Measurements from ENCODE around the gene EARS2. TPM values are rescaled to one million over a fixed set of nuclear protein-coding genes. Genes with fewer than 3 reads are reported as not detected.

EARS2 gene
- total and polyA plus RNA-seq, 9 of the 15 experiments (the other 6 are each of a cell fraction or from before 2014, with no cell fraction given): 17.6 to 58.6 (median 36.3) TPM

DNA sequence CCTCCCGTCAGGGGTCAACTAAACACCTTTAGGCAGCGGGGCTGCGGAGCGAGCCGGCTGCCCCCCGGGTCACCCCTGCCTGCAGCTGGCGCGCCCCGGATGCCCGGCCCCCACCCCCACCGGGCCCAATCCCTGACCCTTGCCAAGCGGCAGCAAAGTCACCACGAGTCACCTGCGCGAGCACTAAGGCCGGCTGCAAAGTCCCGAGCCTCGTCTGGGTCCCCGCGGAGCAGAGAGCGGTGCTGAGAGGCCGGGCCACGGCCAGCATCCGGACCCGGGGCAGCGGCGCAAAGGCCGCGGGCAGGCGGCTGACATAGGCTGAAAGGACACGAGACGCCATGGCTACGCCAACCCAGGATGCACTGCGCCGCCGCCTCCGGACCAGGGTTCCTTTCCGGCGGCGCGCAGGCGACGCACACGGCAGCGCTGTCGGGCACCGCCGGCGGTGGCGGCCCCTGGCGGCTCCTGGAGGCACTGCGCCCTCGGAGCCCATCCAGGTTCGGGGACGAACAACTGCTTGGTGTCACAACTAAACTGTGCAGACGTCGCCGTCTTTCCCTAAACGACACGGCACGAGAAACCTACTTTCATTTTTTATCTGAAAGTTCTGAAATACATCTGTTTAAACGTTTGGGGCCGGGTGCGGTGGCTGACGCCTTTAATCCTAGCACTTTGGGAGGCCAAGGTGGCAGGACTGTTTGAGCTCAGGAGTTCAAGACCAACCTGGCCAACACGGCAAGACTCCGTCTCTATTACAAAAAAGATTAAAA lies 39.0 kb upstream of the EARS2 start, which contains the start of gene NDUFAB1 (continued):
- TF ChIP-seq, protein P1, sequence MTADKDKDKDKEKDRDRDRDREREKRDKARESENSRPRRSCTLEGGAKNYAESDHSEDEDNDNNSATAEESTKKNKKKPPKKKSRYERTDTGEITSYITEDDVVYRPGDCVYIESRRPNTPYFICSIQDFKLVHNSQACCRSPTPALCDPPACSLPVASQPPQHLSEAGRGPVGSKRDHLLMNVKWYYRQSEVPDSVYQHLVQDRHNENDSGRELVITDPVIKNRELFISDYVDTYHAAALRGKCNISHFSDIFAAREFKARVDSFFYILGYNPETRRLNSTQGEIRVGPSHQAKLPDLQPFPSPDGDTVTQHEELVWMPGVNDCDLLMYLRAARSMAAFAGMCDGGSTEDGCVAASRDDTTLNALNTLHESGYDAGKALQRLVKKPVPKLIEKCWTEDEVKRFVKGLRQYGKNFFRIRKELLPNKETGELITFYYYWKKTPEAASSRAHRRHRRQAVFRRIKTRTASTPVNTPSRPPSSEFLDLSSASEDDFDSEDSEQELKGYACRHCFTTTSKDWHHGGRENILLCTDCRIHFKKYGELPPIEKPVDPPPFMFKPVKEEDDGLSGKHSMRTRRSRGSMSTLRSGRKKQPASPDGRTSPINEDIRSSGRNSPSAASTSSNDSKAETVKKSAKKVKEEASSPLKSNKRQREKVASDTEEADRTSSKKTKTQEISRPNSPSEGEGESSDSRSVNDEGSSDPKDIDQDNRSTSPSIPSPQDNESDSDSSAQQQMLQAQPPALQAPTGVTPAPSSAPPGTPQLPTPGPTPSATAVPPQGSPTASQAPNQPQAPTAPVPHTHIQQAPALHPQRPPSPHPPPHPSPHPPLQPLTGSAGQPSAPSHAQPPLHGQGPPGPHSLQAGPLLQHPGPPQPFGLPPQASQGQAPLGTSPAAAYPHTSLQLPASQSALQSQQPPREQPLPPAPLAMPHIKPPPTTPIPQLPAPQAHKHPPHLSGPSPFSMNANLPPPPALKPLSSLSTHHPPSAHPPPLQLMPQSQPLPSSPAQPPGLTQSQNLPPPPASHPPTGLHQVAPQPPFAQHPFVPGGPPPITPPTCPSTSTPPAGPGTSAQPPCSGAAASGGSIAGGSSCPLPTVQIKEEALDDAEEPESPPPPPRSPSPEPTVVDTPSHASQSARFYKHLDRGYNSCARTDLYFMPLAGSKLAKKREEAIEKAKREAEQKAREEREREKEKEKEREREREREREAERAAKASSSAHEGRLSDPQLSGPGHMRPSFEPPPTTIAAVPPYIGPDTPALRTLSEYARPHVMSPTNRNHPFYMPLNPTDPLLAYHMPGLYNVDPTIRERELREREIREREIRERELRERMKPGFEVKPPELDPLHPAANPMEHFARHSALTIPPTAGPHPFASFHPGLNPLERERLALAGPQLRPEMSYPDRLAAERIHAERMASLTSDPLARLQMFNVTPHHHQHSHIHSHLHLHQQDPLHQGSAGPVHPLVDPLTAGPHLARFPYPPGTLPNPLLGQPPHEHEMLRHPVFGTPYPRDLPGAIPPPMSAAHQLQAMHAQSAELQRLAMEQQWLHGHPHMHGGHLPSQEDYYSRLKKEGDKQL (CRISPR knock-in tag; IDR thresholded peaks at IDR 0.05; ENCODE audit: borderline replicate concordance): no peak
- peak; percentile 35; the same call in 1 of the 2 replicates for TF ChIP-seq TCF3 (CRISPR knock-in tag; IDR thresholded peaks at IDR 0.05)
- peak in 1 of 2 experiments; percentile 43; a peak in 1 of 4 replicates for TF ChIP-seq TBL1XR1 (IDR thresholded peaks at IDR 0.05; ENCODE audit: low read length in 2 of 2)
- TF ChIP-seq CBFA2T3 (IDR thresholded peaks at IDR 0.05): 0 out of 2 replicates have a peak, but pooled peaks have one; percentile 7
- TF ChIP-seq PHF8 (IDR thresholded peaks at IDR 0.05; ENCODE audit: borderline replicate concordance, low read length): peak; percentile 81; the same call in 1 of the 2 replicates
- TF ChIP-seq NR2C2 (CRISPR knock-in tag; IDR thresholded peaks at IDR 0.05): no peak
- TF ChIP-seq NR2C2 (tag; IDR thresholded peaks at IDR 0.05): peak; percentile 88
- 0 out of 2 replicates have a peak, but pooled peaks have one; percentile 20 for TF ChIP-seq DIDO1 (tag; IDR thresholded peaks at IDR 0.05; ENCODE audit: low read depth)
- TF ChIP-seq PHTF2 (CRISPR knock-in tag; IDR thresholded peaks at IDR 0.05): no peak
- peak; percentile 65 for TF ChIP-seq JUND (IDR thresholded peaks at IDR 0.05; ENCODE audit: borderline replicate concordance, low read depth, low read length)
- no peak; the same call in 2 of the 3 replicates for TF ChIP-seq JUND (tag; IDR thresholded peaks at IDR 0.05; ENCODE audit: borderline replicate concordance, low read depth, low read length)
- no peak for TF ChIP-seq ZC3H4 (CRISPR knock-in tag; IDR thresholded peaks at IDR 0.05; ENCODE audit: borderline replicate concordance)
- TF ChIP-seq, protein P2, sequence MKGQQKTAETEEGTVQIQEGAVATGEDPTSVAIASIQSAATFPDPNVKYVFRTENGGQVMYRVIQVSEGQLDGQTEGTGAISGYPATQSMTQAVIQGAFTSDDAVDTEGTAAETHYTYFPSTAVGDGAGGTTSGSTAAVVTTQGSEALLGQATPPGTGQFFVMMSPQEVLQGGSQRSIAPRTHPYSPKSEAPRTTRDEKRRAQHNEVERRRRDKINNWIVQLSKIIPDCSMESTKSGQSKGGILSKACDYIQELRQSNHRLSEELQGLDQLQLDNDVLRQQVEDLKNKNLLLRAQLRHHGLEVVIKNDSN (CRISPR knock-in tag; IDR thresholded peaks at IDR 0.05): peak; percentile 13; the same call in 1 of the 2 replicates
- TF ChIP-seq CHD4 (IDR thresholded peaks at IDR 0.05; ENCODE audit: insufficient read depth, insufficient replicate concordance, low read depth, low read length, poor library complexity, severe bottlenecking): no peak
- no peak for TF ChIP-seq CHCHD3 (CRISPR knock-in tag; IDR thresholded peaks at IDR 0.05)
